Neutrophil (primary cell): ENCODE measurements around the gene TSN.
"Not testable (repeated sequence)": the region's sequence is repeated elsewhere in the genome, so short reads cannot be mapped to it uniquely, and the experiment has no call there.

Experiments
- H3K27ac ChIP-seq: fragments of 200-600 bp; sonication (generic); 2 replicates; pipeline ENCODE4 v1.5.1; 2016; ENCODE audit warnings: mild to moderate bottlenecking, moderate library complexity
- H3K27me3 ChIP-seq: fragments of 200-600 bp; sonication (generic); 2 replicates; pipeline ENCODE4 v1.6.0; 2016; ENCODE audit warnings: mild to moderate bottlenecking
- H3K36me3 ChIP-seq: fragments of 200-600 bp; sonication (generic); 2 replicates; pipeline ENCODE4 v1.5.1; 2017
- H3K4me1 ChIP-seq, 2 experiments: fragments of 200-600 bp in 1 of 2; sonication (generic) in 1 of 2; 1 replicate in 1 of 2; 2 replicates in 1 of 2; pipeline versions ENCODE4 v1.5.1 to v1.6.1; 2013 to 2016; ENCODE audit warnings: low read depth in 1 of 2, low read length in 1 of 2, mild to moderate bottlenecking in 1 of 2, moderate library complexity in 1 of 2; ENCODE audit not compliant: control insufficient read depth in 1 of 2, insufficient read depth in 1 of 2
- H3K4me3 ChIP-seq, 2 experiments: fragments of 200-600 bp in 1 of 2; sonication (generic) in 1 of 2; 1 replicate in 1 of 2; 2 replicates in 1 of 2; pipeline ENCODE4 v1.5.1; 2013 to 2016; ENCODE audit warnings: low read depth in 1 of 2, low read length in 1 of 2, mild to moderate bottlenecking in 1 of 2, moderate library complexity in 1 of 2
- H3K9me3 ChIP-seq: fragments of 200-600 bp; sonication (generic); 2 replicates; pipeline ENCODE4 v1.5.1; 2016
- CTCF ChIP-seq: fragments of 200-600 bp; sonication (generic); IDR thresholded peaks from 2 replicates; pipeline ENCODE4 v1.5.1; 2016; ENCODE audit warnings: antibody characterized with exemption

The TSN gene

DNA sequence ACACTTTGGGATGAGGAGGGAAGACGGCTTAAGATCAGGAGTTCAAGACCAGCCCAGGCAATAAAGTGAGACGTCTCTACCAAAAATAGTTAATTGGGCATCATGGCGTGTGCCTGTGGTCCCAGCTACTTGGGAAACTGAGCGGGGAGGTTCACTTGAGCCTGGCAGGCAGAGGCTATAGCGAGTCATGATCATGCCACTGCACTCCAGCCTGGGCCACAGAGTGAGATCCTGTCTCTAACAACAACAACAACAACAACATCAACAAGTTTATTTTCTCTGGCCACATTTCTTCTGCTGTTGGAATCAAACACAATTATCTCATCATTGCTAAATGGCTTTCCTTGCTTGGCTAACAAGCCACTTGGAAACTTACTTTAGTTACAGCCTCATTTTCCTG, 32.1 kb upstream of the TSN start:
- Histone ChIP-seq H3K27ac (no peak overlapping the region), H3K27me3 (no peaks in the 10 kb centered on the region), H3K9me3 (no peaks in the 10 kb centered on the region), H3K4me1 (peaks cover 4 to 6% of the 10 kb centered on the region in 2 experiments), H3K4me3 (no peak overlapping the region), H3K36me3 (peaks cover 18% of the 10 kb centered on the region)
- no peak for TF ChIP-seq CTCF

- H3K36me3 ChIP-seq: peaks cover 33% of the 10 kb centered on the region
- no peaks in the 10 kb centered on the region for H3K9me3 ChIP-seq
- no peak overlapping the region for H3K27ac ChIP-seq
- no peak for TF ChIP-seq CTCF
- no peaks in the 10 kb centered on the region for H3K4me1 ChIP-seq
- H3K27me3 ChIP-seq: no peaks in the 10 kb centered on the region
- H3K4me3 ChIP-seq: no peak overlapping the region
Measured at GRCh38 chr2:121727332-121727731, 28.1 kb upstream of the TSN start.

- no peaks in the 10 kb centered on the region for H3K9me3 ChIP-seq
- no peak for TF ChIP-seq CTCF
- no peaks in the 10 kb centered on the region for H3K4me1 ChIP-seq
- no peaks in the 10 kb centered on the region for H3K27me3 ChIP-seq
- H3K36me3 ChIP-seq: peaks cover 33% of the 10 kb centered on the region
- no peak overlapping the region for H3K4me3 ChIP-seq
- H3K27ac ChIP-seq: no peak overlapping the region
Measured at GRCh38 chr2:121727950-121728349, 27.5 kb upstream of the TSN start.

GRCh38 chr2:121731366-121731765, 24.1 kb upstream of the TSN start:
- peaks cover 33% of the 10 kb centered on the region for H3K36me3 ChIP-seq
- no peak overlapping the region for H3K27ac ChIP-seq
- peaks cover 11 to 12% of the 10 kb centered on the region in 2 experiments for H3K4me1 ChIP-seq
- TF ChIP-seq CTCF: no peak
- H3K9me3 ChIP-seq: no peaks in the 10 kb centered on the region
- no peaks in the 10 kb centered on the region for H3K27me3 ChIP-seq
- H3K4me3 ChIP-seq: no peak overlapping the region

DNA sequence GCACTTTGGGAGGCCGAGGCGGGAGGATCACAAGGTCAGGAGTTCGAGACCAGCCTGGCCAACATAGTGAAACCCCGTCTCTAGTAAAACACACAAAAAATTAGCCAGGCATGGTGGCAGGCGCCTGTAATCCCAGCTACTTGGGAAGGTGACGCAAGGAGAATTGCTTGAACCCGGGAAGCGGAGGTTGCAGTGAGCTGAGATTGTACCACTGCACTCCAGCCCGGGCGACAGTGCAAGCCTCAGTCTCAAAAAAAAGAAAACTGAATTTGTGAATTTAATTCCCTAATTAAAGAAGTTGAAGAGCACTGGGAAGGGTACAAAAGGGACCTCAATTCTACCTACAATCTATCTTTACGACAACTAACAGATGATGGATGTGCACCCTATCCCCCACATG, 20.9 kb upstream of the TSN start:
- H3K4me3 ChIP-seq, H3K27me3 ChIP-seq, H3K27ac ChIP-seq, H3K9me3 ChIP-seq, H3K36me3 ChIP-seq: not testable (repeated sequence)
- peaks cover 13 to 20% of the 10 kb centered on the region in 2 experiments for H3K4me1 ChIP-seq

DNA sequence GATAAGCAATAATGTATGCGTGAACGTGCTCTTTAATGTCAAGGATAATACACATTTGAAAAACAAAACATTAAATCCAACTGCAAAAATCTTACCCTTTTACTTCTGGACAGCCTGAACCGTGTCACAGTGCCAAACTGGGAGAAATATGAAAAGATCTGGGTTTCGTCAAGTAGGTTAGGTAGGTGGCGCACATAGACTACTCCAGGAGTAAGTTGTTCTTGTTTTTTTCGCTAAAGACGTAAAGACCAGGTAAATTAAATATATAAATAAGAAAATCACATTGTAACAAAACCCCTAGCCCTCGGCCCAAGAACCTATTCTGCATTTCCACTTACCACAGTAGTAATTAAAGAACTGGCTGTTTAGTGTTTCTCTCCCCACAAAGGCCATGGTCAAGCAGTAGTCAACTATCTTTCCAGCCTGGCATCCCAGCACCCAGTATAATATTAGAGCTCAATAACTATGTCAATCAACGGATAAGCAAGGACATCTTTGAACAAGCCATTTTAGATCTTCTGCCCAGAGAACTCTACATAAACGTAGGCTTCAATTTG, 19.9 kb upstream of the TSN start:
- Histone ChIP-seq H3K4me1 (peaks cover 13 to 20% of the 10 kb centered on the region in 2 experiments), H3K27me3 (no peaks in the 10 kb centered on the region), H3K36me3 (no peaks in the 10 kb centered on the region), H3K4me3 (peak overlapping the region; percentile 81 to 90), H3K27ac (peak overlapping the region; percentile 87), H3K9me3 (no peaks in the 10 kb centered on the region)
- TF ChIP-seq CTCF: no peak
